HEK293 (cell line): ENCODE measurements around the gene POU2F2.

Source experiments
- HOXD13 ChIP-seq: sonication (generic); formaldehyde crosslinking; IDR thresholded peaks from 2 replicates; pipeline ENCODE4 v1.8.0; 2022; ENCODE audit warnings: missing genetic modification reagents, borderline replicate concordance
- KLF16 ChIP-seq: fragments of 450-650 bp; formaldehyde crosslinking; IDR thresholded peaks from 2 replicates; pipeline ENCODE4 v1.5.1; 2017; ENCODE audit warnings: missing biosample characterization, missing genetic modification characterization
- OSR2 ChIP-seq: fragments of 450-650 bp; formaldehyde crosslinking; IDR thresholded peaks from 2 replicates; pipeline ENCODE4 v1.5.1; 2016; ENCODE audit warnings: missing biosample characterization, missing genetic modification characterization
- YY2 ChIP-seq: fragments of 450-650 bp; formaldehyde crosslinking; IDR thresholded peaks from 2 replicates; pipeline ENCODE4 v1.5.1; 2016; ENCODE audit warnings: missing biosample characterization, missing genetic modification characterization
- ZNF174 ChIP-seq: fragments of 450-650 bp; formaldehyde crosslinking; IDR thresholded peaks from 2 replicates; pipeline ENCODE4 v1.5.0; 2017; ENCODE audit warnings: missing biosample characterization, mild to moderate bottlenecking, missing genetic modification characterization
- ZNF175 ChIP-seq: fragments of 450-650 bp; formaldehyde crosslinking; IDR thresholded peaks from 2 replicates; pipeline ENCODE4 v1.5.1; 2016; ENCODE audit warnings: missing biosample characterization, missing genetic modification characterization
- ZNF501 ChIP-seq: fragments of 450-650 bp; formaldehyde crosslinking; IDR thresholded peaks from 2 replicates; pipeline ENCODE4 v1.5.1; 2016; ENCODE audit warnings: missing biosample characterization, missing genetic modification characterization
- TF ChIP-seq, protein P1 (sequence below): fragments of 450-650 bp; formaldehyde crosslinking; IDR thresholded peaks from 2 replicates; pipeline ENCODE4 v1.5.1; 2016; ENCODE audit warnings: missing biosample characterization, missing genetic modification characterization
- TF ChIP-seq, protein P2 (sequence below): fragments of 450-650 bp; formaldehyde crosslinking; IDR thresholded peaks from 2 replicates; pipeline ENCODE4 v1.5.1; 2016; ENCODE audit warnings: missing biosample characterization, missing genetic modification characterization
- TF ChIP-seq, protein P3 (sequence below): fragments of 450-650 bp; formaldehyde crosslinking; IDR thresholded peaks from 2 replicates; pipeline ENCODE4 v1.5.1; 2016; ENCODE audit warnings: missing biosample characterization, missing genetic modification characterization
- TF ChIP-seq, protein P4 (sequence below): fragments of 450-650 bp; formaldehyde crosslinking; IDR thresholded peaks from 2 replicates; pipeline ENCODE4 v1.5.1; 2016; ENCODE audit warnings: missing biosample characterization, missing genetic modification characterization
- TF ChIP-seq, protein P5 (sequence below): fragments of 450-650 bp; formaldehyde crosslinking; IDR thresholded peaks from 2 replicates; pipeline ENCODE4 v1.5.1; 2016; ENCODE audit warnings: missing biosample characterization, missing genetic modification characterization

DNA sequence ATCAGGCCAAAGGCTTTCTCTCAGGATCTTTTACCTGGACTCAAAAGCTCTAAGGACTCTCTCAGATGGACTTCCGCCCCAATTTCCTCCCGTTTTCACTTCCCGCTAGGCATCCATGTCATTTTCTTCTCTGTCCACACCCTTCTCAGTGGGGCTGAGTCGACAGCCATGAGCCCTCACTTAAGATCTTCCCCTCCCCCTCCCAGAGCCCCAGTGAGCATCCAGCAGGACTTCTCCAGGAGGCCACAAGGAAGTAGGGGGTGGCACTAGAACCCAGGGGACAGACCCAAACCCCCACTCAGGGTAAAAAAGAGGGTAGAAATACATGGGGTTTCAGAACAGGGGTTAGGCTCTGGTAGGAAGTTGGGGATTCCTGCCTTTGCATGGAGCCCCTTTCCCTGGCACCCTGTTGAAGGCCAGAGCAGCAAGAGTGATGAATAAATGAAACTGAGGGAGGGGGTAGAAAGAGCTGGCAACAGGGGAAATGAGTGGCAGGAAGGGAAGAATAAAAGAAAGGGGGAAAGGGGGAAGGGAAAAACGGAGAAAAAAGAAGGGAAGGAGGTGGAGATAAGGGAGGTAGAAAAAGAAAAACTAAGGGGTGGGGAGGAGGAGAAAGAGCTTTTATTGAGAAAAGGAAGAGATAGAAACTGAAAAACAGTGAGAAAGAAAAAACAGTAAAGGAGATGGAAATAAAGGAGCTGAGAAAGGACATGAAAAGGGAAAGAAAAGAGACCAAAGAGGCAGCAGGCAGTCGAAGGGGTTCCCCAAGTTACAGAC, 42.9 kb upstream of the POU2F2 start:
- TF ChIP-seq, protein P1, sequence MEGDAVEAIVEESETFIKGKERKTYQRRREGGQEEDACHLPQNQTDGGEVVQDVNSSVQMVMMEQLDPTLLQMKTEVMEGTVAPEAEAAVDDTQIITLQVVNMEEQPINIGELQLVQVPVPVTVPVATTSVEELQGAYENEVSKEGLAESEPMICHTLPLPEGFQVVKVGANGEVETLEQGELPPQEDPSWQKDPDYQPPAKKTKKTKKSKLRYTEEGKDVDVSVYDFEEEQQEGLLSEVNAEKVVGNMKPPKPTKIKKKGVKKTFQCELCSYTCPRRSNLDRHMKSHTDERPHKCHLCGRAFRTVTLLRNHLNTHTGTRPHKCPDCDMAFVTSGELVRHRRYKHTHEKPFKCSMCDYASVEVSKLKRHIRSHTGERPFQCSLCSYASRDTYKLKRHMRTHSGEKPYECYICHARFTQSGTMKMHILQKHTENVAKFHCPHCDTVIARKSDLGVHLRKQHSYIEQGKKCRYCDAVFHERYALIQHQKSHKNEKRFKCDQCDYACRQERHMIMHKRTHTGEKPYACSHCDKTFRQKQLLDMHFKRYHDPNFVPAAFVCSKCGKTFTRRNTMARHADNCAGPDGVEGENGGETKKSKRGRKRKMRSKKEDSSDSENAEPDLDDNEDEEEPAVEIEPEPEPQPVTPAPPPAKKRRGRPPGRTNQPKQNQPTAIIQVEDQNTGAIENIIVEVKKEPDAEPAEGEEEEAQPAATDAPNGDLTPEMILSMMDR (tag by site-specific recombination), result no peak
- TF ChIP-seq, protein P2, sequence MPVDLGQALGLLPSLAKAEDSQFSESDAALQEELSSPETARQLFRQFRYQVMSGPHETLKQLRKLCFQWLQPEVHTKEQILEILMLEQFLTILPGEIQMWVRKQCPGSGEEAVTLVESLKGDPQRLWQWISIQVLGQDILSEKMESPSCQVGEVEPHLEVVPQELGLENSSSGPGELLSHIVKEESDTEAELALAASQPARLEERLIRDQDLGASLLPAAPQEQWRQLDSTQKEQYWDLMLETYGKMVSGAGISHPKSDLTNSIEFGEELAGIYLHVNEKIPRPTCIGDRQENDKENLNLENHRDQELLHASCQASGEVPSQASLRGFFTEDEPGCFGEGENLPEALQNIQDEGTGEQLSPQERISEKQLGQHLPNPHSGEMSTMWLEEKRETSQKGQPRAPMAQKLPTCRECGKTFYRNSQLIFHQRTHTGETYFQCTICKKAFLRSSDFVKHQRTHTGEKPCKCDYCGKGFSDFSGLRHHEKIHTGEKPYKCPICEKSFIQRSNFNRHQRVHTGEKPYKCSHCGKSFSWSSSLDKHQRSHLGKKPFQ (tag by site-specific recombination), result no peak
- no peak for TF ChIP-seq ZNF174
- TF ChIP-seq, protein P3, sequence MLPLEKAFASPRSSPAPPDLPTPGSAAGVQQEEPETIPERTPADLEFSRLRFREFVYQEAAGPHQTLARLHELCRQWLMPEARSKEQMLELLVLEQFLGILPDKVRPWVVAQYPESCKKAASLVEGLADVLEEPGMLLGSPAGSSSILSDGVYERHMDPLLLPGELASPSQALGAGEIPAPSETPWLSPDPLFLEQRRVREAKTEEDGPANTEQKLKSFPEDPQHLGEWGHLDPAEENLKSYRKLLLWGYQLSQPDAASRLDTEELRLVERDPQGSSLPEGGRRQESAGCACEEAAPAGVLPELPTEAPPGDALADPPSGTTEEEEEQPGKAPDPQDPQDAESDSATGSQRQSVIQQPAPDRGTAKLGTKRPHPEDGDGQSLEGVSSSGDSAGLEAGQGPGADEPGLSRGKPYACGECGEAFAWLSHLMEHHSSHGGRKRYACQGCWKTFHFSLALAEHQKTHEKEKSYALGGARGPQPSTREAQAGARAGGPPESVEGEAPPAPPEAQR (tag by site-specific recombination), result no peak
- TF ChIP-seq, protein P4, sequence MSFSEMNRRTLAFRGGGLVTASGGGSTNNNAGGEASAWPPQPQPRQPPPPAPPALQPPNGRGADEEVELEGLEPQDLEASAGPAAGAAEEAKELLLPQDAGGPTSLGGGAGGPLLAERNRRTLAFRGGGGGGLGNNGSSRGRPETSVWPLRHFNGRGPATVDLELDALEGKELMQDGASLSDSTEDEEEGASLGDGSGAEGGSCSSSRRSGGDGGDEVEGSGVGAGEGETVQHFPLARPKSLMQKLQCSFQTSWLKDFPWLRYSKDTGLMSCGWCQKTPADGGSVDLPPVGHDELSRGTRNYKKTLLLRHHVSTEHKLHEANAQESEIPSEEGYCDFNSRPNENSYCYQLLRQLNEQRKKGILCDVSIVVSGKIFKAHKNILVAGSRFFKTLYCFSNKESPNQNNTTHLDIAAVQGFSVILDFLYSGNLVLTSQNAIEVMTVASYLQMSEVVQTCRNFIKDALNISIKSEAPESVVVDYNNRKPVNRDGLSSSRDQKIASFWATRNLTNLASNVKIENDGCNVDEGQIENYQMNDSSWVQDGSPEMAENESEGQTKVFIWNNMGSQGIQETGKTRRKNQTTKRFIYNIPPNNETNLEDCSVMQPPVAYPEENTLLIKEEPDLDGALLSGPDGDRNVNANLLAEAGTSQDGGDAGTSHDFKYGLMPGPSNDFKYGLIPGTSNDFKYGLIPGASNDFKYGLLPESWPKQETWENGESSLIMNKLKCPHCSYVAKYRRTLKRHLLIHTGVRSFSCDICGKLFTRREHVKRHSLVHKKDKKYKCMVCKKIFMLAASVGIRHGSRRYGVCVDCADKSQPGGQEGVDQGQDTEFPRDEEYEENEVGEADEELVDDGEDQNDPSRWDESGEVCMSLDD, result no peak
- no peak for TF ChIP-seq KLF16 (tag by site-specific recombination)
- TF ChIP-seq OSR2 (tag by site-specific recombination), result no peak
- TF ChIP-seq, protein P5, sequence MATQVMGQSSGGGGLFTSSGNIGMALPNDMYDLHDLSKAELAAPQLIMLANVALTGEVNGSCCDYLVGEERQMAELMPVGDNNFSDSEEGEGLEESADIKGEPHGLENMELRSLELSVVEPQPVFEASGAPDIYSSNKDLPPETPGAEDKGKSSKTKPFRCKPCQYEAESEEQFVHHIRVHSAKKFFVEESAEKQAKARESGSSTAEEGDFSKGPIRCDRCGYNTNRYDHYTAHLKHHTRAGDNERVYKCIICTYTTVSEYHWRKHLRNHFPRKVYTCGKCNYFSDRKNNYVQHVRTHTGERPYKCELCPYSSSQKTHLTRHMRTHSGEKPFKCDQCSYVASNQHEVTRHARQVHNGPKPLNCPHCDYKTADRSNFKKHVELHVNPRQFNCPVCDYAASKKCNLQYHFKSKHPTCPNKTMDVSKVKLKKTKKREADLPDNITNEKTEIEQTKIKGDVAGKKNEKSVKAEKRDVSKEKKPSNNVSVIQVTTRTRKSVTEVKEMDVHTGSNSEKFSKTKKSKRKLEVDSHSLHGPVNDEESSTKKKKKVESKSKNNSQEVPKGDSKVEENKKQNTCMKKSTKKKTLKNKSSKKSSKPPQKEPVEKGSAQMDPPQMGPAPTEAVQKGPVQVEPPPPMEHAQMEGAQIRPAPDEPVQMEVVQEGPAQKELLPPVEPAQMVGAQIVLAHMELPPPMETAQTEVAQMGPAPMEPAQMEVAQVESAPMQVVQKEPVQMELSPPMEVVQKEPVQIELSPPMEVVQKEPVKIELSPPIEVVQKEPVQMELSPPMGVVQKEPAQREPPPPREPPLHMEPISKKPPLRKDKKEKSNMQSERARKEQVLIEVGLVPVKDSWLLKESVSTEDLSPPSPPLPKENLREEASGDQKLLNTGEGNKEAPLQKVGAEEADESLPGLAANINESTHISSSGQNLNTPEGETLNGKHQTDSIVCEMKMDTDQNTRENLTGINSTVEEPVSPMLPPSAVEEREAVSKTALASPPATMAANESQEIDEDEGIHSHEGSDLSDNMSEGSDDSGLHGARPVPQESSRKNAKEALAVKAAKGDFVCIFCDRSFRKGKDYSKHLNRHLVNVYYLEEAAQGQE (tag by site-specific recombination), result no peak
- TF ChIP-seq YY2 (tag by site-specific recombination), result no peak
- TF ChIP-seq ZNF175 (tag by site-specific recombination), result no peak
- no peak for TF ChIP-seq HOXD13
- no peak for TF ChIP-seq ZNF501 (tag by site-specific recombination)
